ENCODE data around the gene RERGL. TPM values are rescaled to one million over a fixed set of nuclear protein-coding genes. Genes with fewer than 3 reads are reported as not detected.

Gene RERGL
- total RNA-seq, 2 donors from 2014 or later, result 3.0 to 3.1 TPM

GRCh38 chr12:18123707-18124106 is 33.7 kb upstream of the RERGL start:
- Histone ChIP-seq H3K36me3 (no peaks in the 10 kb centered on the region), H3K27ac (no peak overlapping the region), H3K9me3 (no peaks in the 10 kb centered on the region), H3K4me3 (no peak overlapping the region), H3K27me3 (replicated peaks; ENCODE audit: insufficient read depth) (no peaks in the 10 kb centered on the region), H3K4me1 (replicated peaks) (no peaks in the 10 kb centered on the region)
- intact Hi-C loops (cut with DNase I), result no loop called here
- no peak for TF ChIP-seq POLR2AphosphoS5 (IDR thresholded peaks at IDR 0.05)
- no peak for TF ChIP-seq CTCF (IDR thresholded peaks at IDR 0.05)
- no peak for TF ChIP-seq POLR2A (IDR thresholded peaks at IDR 0.05)
- 82% methylated on average over 5 of the region's 5 CpGs for WGBS
- DNase-seq (ENCODE audit: low spot score), result no peak

GRCh38 chr12:18120899-18121298 is 30.9 kb upstream of the RERGL start:
- no peaks in the 10 kb centered on the region for H3K4me1 ChIP-seq (replicated peaks)
- no peak for DNase-seq (ENCODE audit: low spot score)
- TF ChIP-seq POLR2AphosphoS5 (IDR thresholded peaks at IDR 0.05) (no peak), POLR2A (IDR thresholded peaks at IDR 0.05) (no peak), CTCF (IDR thresholded peaks at IDR 0.05) (no peak)
- intact Hi-C loops (cut with DNase I), result no loop called here
- H3K27me3 ChIP-seq (replicated peaks; ENCODE audit: insufficient read depth), result no peaks in the 10 kb centered on the region
- H3K9me3 ChIP-seq, result no peaks in the 10 kb centered on the region
- 91% methylated on average over 1 of the region's 1 CpG for WGBS
- no peak overlapping the region for H3K27ac ChIP-seq
- no peak overlapping the region for H3K4me3 ChIP-seq
- H3K36me3 ChIP-seq, result no peaks in the 10 kb centered on the region

GRCh38 chr12:18108611-18109010 is 18.6 kb upstream of the RERGL start:
- TF ChIP-seq CTCF (IDR thresholded peaks at IDR 0.05) (no peak), POLR2AphosphoS5 (IDR thresholded peaks at IDR 0.05) (no peak), POLR2A (IDR thresholded peaks at IDR 0.05) (no peak)
- no peaks in the 10 kb centered on the region for H3K27me3 ChIP-seq (replicated peaks; ENCODE audit: insufficient read depth)
- no peak overlapping the region for H3K27ac ChIP-seq
- 55% methylated on average over 4 of the region's 4 CpGs for WGBS
- no peaks in the 10 kb centered on the region for H3K4me1 ChIP-seq (replicated peaks)
- H3K36me3 ChIP-seq, result no peaks in the 10 kb centered on the region
- H3K9me3 ChIP-seq, result no peaks in the 10 kb centered on the region
- no peak for DNase-seq (ENCODE audit: low spot score)
- intact Hi-C loops (cut with DNase I), result no loop called here
- H3K4me3 ChIP-seq, result no peak overlapping the region

GRCh38 chr12:18103624-18104023 is 13.6 kb upstream of the RERGL start:
- H3K9me3 ChIP-seq, result no peaks in the 10 kb centered on the region
- no peak overlapping the region for H3K27ac ChIP-seq
- intact Hi-C loops (cut with DNase I), result no loop called here
- DNase-seq (ENCODE audit: low spot score), result no peak
- H3K4me3 ChIP-seq, result no peak overlapping the region
- TF ChIP-seq CTCF (IDR thresholded peaks at IDR 0.05), result no peak
- TF ChIP-seq POLR2A (IDR thresholded peaks at IDR 0.05), result no peak
- no peak for TF ChIP-seq POLR2AphosphoS5 (IDR thresholded peaks at IDR 0.05)
- H3K4me1 ChIP-seq (replicated peaks), result no peaks in the 10 kb centered on the region
- H3K36me3 ChIP-seq, result no peaks in the 10 kb centered on the region
- H3K27me3 ChIP-seq (replicated peaks; ENCODE audit: insufficient read depth), result no peaks in the 10 kb centered on the region
- 96% methylated on average over 2 of the region's 2 CpGs for WGBS

GRCh38 chr12:18101043-18101442 is 11.1 kb upstream of the RERGL start:
- H3K27me3 ChIP-seq (replicated peaks; ENCODE audit: insufficient read depth), result no peaks in the 10 kb centered on the region
- H3K9me3 ChIP-seq, result no peaks in the 10 kb centered on the region
- no peak for TF ChIP-seq POLR2AphosphoS5 (IDR thresholded peaks at IDR 0.05)
- no peak for TF ChIP-seq CTCF (IDR thresholded peaks at IDR 0.05)
- TF ChIP-seq POLR2A (IDR thresholded peaks at IDR 0.05), result no peak
- intact Hi-C loops (cut with DNase I), result no loop called here
- H3K4me1 ChIP-seq (replicated peaks), result no peaks in the 10 kb centered on the region
- H3K27ac ChIP-seq, result no peak overlapping the region
- no peak for DNase-seq (ENCODE audit: low spot score)
- H3K36me3 ChIP-seq, result no peaks in the 10 kb centered on the region
- 37% methylated on average over 2 of the region's 2 CpGs for WGBS
- no peak overlapping the region for H3K4me3 ChIP-seq

All from prostate gland (tissue), 2 donors.